GM10266 (cell line): ENCODE data around the gene ADAMTS14.
"Not testable (repeated sequence)": the region's sequence is repeated elsewhere in the genome, so short reads cannot be mapped to it uniquely, and the experiment has no call there.

ENCODE experiments used
- DNase-seq: peaks from one replicate; pipeline ENCODE4 v3.0.0; 2012; ENCODE audit errors: extremely low spot score
- TF ChIP-seq, protein P1 (sequence below): IDR thresholded peaks from 2 replicates; pipeline ENCODE4 v1.5.1; 2012; ENCODE audit warnings: mild to moderate bottlenecking, low read depth; ENCODE audit not compliant: control insufficient read depth, insufficient read depth; ENCODE audit errors: missing control alignments

ADAMTS14 gene

DNA sequence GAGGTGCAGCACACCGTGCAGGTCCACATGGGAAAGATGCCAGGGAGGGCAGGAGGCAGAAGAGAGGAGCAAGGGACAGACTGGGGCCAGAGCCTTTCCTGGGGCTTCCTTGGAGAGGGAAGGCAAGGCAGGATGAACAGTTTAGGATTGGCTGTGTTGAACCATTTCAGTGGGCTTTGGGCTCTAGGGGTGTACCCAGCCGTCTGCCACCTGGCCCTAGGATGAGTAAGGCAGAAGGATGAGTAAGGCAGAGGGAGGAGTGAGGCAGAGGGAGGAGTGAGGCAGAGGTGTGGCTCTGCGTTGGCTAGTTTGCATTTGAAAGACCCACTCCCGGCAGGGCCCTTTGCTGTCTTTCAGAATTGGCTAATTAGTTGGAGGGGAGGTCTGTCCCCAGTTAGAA lies 38.3 kb upstream of the ADAMTS14 start:
- TF ChIP-seq, protein P1, sequence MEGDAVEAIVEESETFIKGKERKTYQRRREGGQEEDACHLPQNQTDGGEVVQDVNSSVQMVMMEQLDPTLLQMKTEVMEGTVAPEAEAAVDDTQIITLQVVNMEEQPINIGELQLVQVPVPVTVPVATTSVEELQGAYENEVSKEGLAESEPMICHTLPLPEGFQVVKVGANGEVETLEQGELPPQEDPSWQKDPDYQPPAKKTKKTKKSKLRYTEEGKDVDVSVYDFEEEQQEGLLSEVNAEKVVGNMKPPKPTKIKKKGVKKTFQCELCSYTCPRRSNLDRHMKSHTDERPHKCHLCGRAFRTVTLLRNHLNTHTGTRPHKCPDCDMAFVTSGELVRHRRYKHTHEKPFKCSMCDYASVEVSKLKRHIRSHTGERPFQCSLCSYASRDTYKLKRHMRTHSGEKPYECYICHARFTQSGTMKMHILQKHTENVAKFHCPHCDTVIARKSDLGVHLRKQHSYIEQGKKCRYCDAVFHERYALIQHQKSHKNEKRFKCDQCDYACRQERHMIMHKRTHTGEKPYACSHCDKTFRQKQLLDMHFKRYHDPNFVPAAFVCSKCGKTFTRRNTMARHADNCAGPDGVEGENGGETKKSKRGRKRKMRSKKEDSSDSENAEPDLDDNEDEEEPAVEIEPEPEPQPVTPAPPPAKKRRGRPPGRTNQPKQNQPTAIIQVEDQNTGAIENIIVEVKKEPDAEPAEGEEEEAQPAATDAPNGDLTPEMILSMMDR = no peak
- no peak for DNase-seq

DNA sequence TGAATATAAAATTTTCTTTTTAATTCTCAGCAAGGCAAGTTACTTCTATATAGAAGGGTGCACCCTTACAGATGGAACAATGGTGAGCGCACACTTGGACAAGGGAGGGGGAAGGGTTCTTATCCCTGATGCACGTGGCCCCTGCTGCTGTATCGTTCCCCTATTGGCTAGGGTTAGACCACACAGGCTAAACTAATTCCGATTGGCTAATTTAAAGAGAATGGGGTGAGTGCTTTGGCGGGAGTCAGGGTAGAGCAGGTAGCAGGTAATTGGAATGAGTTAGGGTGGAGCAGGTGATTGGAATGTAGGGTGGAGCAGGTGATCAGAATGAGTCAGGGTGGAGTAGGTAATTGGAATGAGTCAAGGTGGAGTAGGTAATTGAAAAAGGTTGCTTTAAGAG lies 37.8 kb upstream of the ADAMTS14 start:
- not testable (repeated sequence) for DNase-seq

DNA sequence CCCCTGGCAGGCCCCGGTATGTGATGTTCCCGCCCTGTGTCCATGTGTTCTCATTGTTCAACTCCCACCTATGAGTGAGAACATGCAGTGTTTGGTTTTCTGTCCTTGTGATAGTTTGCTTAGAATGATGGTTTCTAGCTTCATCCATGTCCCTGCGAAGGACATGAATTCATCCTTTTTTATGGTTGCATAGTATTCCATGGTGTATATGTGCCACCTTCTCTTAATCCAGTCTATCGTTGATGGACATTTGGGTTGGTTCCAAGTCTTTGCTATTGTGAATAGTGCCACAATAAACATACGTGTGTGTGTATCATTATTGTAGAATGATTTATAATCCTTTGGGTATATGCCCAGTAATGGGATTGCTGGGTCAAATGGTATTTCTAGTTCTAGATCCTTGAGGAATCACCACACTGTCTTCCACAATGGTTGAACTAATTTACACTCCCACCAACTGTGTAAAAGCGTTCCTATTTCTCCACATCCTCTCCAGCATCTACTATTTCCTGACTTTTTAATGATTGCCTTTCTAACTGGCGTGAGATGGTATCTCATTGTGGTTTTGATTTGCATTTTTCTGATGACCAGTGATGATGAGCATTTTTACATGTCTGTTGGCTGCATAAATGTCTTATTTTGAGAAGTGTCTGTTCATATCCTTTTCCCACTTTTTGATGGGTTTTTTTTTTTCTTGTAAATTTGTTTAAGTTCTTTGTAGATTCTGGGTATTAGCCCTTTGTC lies 32.5 kb upstream of the ADAMTS14 start:
- DNase-seq = not testable (repeated sequence)

DNA sequence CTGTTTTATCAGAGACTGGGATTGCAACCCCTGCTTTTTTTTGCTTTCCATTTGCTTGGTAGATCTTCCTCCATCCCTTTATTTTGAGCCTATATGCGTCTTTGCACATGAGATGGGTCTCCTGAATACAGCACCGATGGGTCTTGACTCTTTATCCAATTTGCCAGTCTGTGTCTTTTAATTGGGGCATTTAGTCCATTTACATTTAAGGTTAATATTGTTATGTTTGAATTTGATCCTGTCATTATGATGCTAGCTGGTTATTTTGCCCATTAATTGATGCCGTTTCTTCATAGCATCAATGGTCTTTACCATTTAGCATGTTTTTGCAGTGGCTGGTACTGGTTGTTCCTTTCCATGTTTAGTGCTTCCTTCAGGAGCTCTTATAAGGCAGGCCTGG lies 29.0 kb upstream of the ADAMTS14 start:
- DNase-seq = not testable (repeated sequence)

DNA sequence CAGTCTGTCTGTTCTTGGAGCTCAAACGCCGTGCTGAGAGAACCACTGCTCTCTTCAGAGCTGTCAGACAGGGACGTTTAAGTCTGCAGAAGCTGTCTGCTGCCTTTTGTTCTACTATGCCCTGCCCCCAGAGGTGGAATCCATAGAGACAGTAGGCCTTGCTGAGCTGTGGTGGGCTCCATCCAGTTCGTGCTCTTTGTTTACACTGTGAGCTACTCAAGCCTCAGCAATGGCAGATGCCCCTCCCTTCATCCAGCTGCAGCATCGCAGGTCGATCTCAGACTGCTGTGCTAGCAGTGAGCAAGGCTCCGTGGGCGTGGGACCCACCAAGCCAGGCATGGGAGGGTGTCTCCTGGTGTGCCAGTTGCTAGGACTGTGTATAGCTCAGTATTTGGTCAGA lies 27.3 kb upstream of the ADAMTS14 start:
- DNase-seq = not testable (repeated sequence)

DNA sequence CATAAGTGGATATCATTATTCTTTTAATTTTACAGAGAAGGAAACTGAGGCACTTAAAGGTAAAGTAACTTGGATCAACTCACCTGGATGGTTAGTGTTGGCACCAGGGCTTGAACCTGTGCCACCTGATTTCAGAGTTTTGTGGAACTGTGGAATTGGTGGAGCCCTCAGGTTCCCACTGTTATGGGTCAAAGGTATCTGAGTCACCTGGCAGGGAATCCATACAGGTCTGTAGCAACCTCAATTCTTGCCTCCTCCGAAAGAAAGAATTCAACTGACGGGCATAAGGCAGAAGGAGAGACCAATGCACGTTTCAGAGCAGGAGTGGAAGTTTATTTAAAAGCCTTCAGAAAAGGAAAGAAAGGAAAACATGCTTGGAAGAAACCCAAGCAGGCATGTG lies 25.2 kb upstream of the ADAMTS14 start:
- TF ChIP-seq, protein P1 = no peak
- DNase-seq = no peak

DNA sequence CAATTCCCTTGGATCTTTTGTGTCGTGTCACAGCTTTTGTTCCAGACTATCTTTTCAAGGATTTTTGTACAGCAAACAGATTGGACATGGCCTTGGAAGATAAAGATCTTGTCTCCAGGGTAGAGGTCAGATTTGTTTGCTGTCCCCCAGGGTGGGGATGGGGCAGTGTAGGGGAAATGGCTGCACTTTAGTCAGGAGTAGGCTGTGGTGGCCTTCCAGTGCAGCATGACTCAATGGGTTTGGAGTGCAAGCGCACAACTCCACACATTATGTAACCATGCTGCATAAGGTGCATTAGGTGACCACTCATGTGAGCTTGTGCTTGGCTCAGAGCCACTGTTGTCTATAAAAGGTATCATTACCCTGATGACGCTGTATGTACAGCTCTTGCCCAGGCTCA lies 23.9 kb upstream of the ADAMTS14 start:
- TF ChIP-seq, protein P1 = no peak
- no peak for DNase-seq

DNA sequence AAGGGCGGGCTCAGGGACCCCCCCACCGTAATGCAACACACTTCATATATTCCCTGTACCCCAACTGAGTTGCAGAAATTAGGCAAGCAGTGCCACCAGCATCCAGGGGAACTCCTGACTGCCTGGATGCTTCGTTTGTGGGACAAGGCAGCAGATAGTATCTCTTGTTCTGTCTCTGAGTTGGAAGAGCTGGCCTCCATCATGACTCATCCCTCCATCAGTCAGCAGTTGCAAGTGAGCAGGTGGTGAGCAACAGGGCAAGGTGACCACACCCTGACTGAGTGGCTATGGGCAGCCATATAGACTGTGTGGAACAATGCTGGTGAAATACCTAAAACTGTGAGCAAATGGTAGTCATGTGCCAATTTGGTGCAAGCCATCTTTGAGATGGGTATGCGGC lies 22.8 kb upstream of the ADAMTS14 start:
- TF ChIP-seq, protein P1 = no peak
- no peak for DNase-seq

DNA sequence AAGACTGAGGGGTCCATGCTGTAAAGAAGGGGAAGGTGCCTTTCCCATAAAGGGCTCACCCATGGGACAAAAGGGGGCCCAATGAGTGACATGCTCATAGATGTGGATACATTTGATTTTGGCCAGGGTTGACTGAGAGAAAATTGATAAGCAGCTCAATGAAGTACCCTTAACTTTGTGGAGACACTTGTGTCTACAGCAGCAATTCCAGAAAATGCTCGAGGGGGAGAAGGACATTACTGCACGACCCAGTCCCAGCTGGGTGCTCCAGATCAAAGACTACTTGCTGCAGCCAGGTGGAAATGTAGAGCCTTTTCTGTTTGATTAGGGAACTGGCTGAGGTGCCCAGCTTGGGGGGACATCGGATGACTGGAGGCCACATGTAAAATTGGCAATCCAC lies 22.2 kb upstream of the ADAMTS14 start:
- TF ChIP-seq, protein P1 = no peak
- no peak for DNase-seq
